Cardiac muscle cell (in vitro differentiated cells and primary cell): ENCODE measurements around the gene NOL4L. TPM values are rescaled to one million over a fixed set of nuclear protein-coding genes. Genes with fewer than 3 reads are reported as not detected.

Experiments
- DNase-seq, 2 donors: peaks; one replicate each; pipeline versions ENCODE4 v3.0.0 to v3.0.0-alpha.2; 2010 to 2017; ENCODE audit warnings: low read depth in 1 of 2, low spot score in 1 of 2
- H3K27ac ChIP-seq: fragments of 200-600 bp; sonication (generic); 2 replicates; pipeline ENCODE4 v1.5.1; 2016
- H3K27me3 ChIP-seq: fragments of 200-600 bp; sonication (generic); 2 replicates; pipeline ENCODE4 v1.6.0; 2016; ENCODE audit warnings: control low read depth
- H3K36me3 ChIP-seq: fragments of 200-600 bp; sonication (generic); 2 replicates; pipeline ENCODE4 v1.5.1; 2016; ENCODE audit warnings: control low read depth
- H3K4me1 ChIP-seq: fragments of 200-600 bp; sonication (generic); 2 replicates; pipeline ENCODE4 v1.8.1; 2017; ENCODE audit warnings: low read depth, mild to moderate bottlenecking, mixed run types
- H3K4me3 ChIP-seq: fragments of 200-600 bp; sonication (generic); 2 replicates; pipeline ENCODE4 v1.5.1; 2016; ENCODE audit warnings: mild to moderate bottlenecking
- H3K9me3 ChIP-seq: fragments of 200-600 bp; sonication (generic); 2 replicates; pipeline ENCODE4 v1.5.1; 2017; ENCODE audit warnings: low read depth, mild to moderate bottlenecking, control low read depth
- CTCF ChIP-seq: IDR thresholded peaks from 2 replicates; pipeline ENCODE4 v1.5.1; 2012; ENCODE audit warnings: low read depth, mild to moderate bottlenecking, low read length
- polyA plus RNA-seq: library from polyadenylated mRNA; unstranded; fragments of >200 nt; fragmentation: Nextera tagmentation; extraction: Ambion mirVana; gene quantifications from 2 replicates; pipeline ENCODE4 v1.2.1, GENCODE V29; 2016
- total RNA-seq: library from RNA; depleted of rRNA; stranded (reverse); fragments of >200 nt; gene quantifications from 2 replicates; pipeline ENCODE4 v1.2.3, GENCODE V29; 2016

NOL4L gene
- total and polyA plus RNA-seq, 2 experiments from 2014 or later: 29.9 to 42.9 TPM

- no peak for TF ChIP-seq CTCF
- H3K27ac ChIP-seq: peak overlapping the region; percentile 84
- peak in 1 of 2 donors; percentile 45 for DNase-seq
Measured at GRCh38 chr20:32510601-32511357, 74.4 kb downstream of the NOL4L start.

GRCh38 chr20:32510120-32510600 lies 75.0 kb downstream of the NOL4L start:
- Histone ChIP-seq H3K27ac (peak overlapping the region; percentile 84), H3K4me1 (peaks cover 42% of the 10 kb centered on the region), H3K4me3 (no peak overlapping the region), H3K9me3 (no peaks in the 10 kb centered on the region), H3K36me3 (no peaks in the 10 kb centered on the region), H3K27me3 (no peaks in the 10 kb centered on the region)
- no peak for DNase-seq
- no peak for TF ChIP-seq CTCF

More at GRCh38 chr20:32510601-32511357, 74.4 kb downstream of the NOL4L start:
- H3K4me3 ChIP-seq: no peak overlapping the region
- no peaks in the 10 kb centered on the region for H3K27me3 ChIP-seq
- no peaks in the 10 kb centered on the region for H3K36me3 ChIP-seq
- no peaks in the 10 kb centered on the region for H3K9me3 ChIP-seq
- peaks cover 42% of the 10 kb centered on the region for H3K4me1 ChIP-seq

GRCh38 chr20:32509639-32510066 lies 75.5 kb downstream of the NOL4L start:
- DNase-seq: no peak

GRCh38 chr20:32508775-32509119 lies 76.4 kb downstream of the NOL4L start:
- no peak for DNase-seq
- TF ChIP-seq CTCF: no peak
- Histone ChIP-seq H3K27me3 (no peaks in the 10 kb centered on the region), H3K4me1 (peaks cover 42% of the 10 kb centered on the region), H3K36me3 (no peaks in the 10 kb centered on the region), H3K9me3 (no peaks in the 10 kb centered on the region), H3K27ac (peak overlapping the region; percentile 53), H3K4me3 (no peak overlapping the region)

More at GRCh38 chr20:32509639-32510066, 75.5 kb downstream of the NOL4L start:
- Histone ChIP-seq H3K36me3 (no peaks in the 10 kb centered on the region), H3K27me3 (no peaks in the 10 kb centered on the region), H3K27ac (peak overlapping the region; percentile 84), H3K9me3 (no peaks in the 10 kb centered on the region), H3K4me3 (no peak overlapping the region), H3K4me1 (peaks cover 42% of the 10 kb centered on the region)
- TF ChIP-seq CTCF: no peak

- no peaks in the 10 kb centered on the region for H3K36me3 ChIP-seq
- TF ChIP-seq CTCF: no peak
- no peak for DNase-seq
- no peaks in the 10 kb centered on the region for H3K27me3 ChIP-seq
- H3K27ac ChIP-seq: no peak overlapping the region
- no peaks in the 10 kb centered on the region for H3K9me3 ChIP-seq
- peaks cover 42% of the 10 kb centered on the region for H3K4me1 ChIP-seq
- H3K4me3 ChIP-seq: no peak overlapping the region
Measured at GRCh38 chr20:32507998-32508774, 76.9 kb downstream of the NOL4L start.
